K562 (cell line): Measurements from ENCODE around the gene SYNE1.

ENCODE experiments used
- CTCF ChIP-seq, 3 experiments: IDR thresholded peaks in 2 of 3; conservative IDR thresholded peaks in 1 of 3; 2 replicates each; pipeline ENCODE4 v1.5.1; 2011 to 2012; ENCODE audit warnings: low read length in 3 of 3, mild to moderate bottlenecking in 3 of 3, control low read depth in 2 of 3, improper control_type of control experiment in 1 of 3, inconsistent platforms in 1 of 3, low read depth in 1 of 3, mixed read lengths in 1 of 3, moderate library complexity in 1 of 3; ENCODE audit not compliant: insufficient read depth in 2 of 3
- DNMT1 ChIP-seq: fragments of 450-650 bp; IDR thresholded peaks from 2 replicates; pipeline ENCODE4 v1.6.1; 2016; ENCODE audit warnings: antibody characterized with exemption, mild to moderate bottlenecking
- ELK1 ChIP-seq: sonication (generic); formaldehyde crosslinking; IDR thresholded peaks from 2 replicates; pipeline ENCODE4 v1.8.1; 2022; ENCODE audit warnings: missing genetic modification reagents
- FOSL1 ChIP-seq: fragments of 200-800 bp; sonication (Bioruptor generic); conservative IDR thresholded peaks from 2 replicates; pipeline ENCODE4 v1.6.1; 2016; ENCODE audit warnings: missing genetic modification characterization, missing compliant biosample characterization
- JUNB ChIP-seq: fragments of 450-650 bp; formaldehyde crosslinking; conservative IDR thresholded peaks from 2 replicates; pipeline ENCODE4 v1.4.0; 2020; ENCODE audit warnings: mild to moderate bottlenecking
- KDM1A ChIP-seq, 2 experiments: fragments of 450-650 bp; IDR thresholded peaks; 2 replicates each; pipeline ENCODE4 v1.6.1; 2016; ENCODE audit warnings: mild to moderate bottlenecking in 2 of 2
- MEF2A ChIP-seq: IDR thresholded peaks from 2 replicates; pipeline ENCODE4 v1.6.1; 2011; ENCODE audit warnings: low read depth, mild to moderate bottlenecking, low read length, moderate library complexity; ENCODE audit not compliant: control insufficient read depth
- POLR2G ChIP-seq: fragments of 200-400 bp; formaldehyde crosslinking; IDR thresholded peaks from 2 replicates; pipeline ENCODE4 v1.6.1; 2017; ENCODE audit warnings: low read depth, mild to moderate bottlenecking, antibody characterized with exemption, low read length, moderate library complexity
- UBTF ChIP-seq, 2 experiments: IDR thresholded peaks; 2 replicates each; pipeline ENCODE4 v1.6.1; 2012; ENCODE audit warnings: improper control_type of control experiment in 2 of 2, low read depth in 2 of 2, low read length in 2 of 2, borderline replicate concordance in 1 of 2

GRCh38 chr6:152093711-152094110 lies 543.5 kb downstream of the SYNE1 start:
- TF ChIP-seq UBTF (IDR thresholded peaks at IDR 0.05; ENCODE audit: borderline replicate concordance in 1 of 2, low read depth in 2 of 2, low read length in 2 of 2) (no peak), DNMT1 (no peak), POLR2G (no peak), ELK1 (no peak), CTCF (IDR thresholded peaks at IDR 0.05 in 2 of 3, conservative IDR thresholded peaks at IDR 0.05 in 1 of 3; ENCODE audit: insufficient read depth in 2 of 3, low read depth in 1 of 3, low read length in 3 of 3) (no peak), MEF2A (no peak), KDM1A (IDR thresholded peaks at IDR 0.05) (no peak), JUNB (no peak), FOSL1 (tag) (no peak)
